Cardiac fibroblast (primary cell): Measurements from ENCODE around the gene BRD4.

ENCODE experiments used
- DNase-seq, 2 donors: peaks; one replicate each; pipeline versions ENCODE4 v3.0.0 to v3.0.0-alpha.2; 2010; ENCODE audit warnings: low read depth in 2 of 2
- H3K4me3 ChIP-seq, 2 donors: replicated peaks in 1 of 2; 1 replicate in 1 of 2; 2 replicates in 1 of 2; pipeline ENCODE4 v1.5.1; 2011; ENCODE audit warnings: low read depth in 2 of 2, low read length in 2 of 2, mild to moderate bottlenecking in 2 of 2, moderate library complexity in 1 of 2
- CTCF ChIP-seq: IDR thresholded peaks from one replicate; pipeline ENCODE4 v1.5.1; 2011; ENCODE audit warnings: low read depth, mild to moderate bottlenecking, low read length, inconsistent platforms

Gene BRD4

DNA sequence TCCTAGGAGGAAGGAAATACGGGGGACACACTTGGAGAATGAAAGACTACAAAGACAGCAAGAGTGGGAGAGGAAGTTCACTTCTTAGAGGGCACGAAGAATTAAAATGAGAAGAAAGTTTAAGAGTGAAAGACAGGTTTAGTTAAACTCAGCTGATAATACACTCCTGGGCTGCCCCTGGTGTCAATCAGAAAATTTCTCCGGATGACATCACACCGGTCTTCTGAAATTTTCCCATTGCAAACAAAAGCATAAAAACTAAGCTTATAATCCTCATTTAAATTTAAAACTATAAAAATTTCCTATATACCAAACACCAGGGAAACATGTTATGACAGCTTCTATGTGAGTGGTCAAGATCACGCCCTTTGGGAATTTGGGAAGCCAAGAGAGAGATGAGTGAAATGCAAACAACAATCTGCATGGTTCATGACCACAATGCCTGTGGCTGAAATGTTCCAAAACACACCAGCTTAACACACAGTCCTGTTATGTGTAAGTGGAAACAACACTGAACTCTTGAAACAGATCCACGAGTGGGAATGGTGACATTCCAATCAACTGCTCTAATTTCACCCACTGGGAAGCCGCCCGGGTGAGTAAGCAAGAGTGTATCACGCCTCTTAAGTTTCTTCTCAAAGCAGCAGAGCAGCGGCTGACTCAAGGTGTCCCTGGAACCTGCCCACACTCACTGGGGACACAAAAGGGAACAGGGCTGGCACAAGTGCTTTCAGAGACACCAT lies 49.0 kb downstream of the BRD4 start:
- DNase-seq: peak; percentile 55 to 69
- H3K4me3 ChIP-seq: no peak overlapping the region
- TF ChIP-seq CTCF: no peak

DNA sequence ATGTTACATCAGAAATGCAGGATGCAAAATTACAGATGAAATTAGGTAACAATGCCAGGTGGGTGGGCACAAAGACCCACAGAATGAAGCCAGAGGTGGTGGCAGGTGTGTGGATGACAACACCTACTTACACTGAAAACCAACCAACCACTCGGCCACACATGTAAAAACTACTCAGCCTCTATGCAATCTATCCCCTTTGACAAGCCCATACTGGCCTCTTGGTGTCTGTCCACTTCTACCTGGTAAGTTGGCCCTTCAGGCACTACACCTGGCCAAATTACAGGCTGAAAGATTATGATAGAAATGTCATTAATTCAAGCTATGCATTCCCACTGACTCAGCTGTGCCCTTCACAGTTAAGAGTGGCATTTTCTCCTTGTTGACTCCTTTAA lies 50.0 kb downstream of the BRD4 start:
- no peak for DNase-seq

DNA sequence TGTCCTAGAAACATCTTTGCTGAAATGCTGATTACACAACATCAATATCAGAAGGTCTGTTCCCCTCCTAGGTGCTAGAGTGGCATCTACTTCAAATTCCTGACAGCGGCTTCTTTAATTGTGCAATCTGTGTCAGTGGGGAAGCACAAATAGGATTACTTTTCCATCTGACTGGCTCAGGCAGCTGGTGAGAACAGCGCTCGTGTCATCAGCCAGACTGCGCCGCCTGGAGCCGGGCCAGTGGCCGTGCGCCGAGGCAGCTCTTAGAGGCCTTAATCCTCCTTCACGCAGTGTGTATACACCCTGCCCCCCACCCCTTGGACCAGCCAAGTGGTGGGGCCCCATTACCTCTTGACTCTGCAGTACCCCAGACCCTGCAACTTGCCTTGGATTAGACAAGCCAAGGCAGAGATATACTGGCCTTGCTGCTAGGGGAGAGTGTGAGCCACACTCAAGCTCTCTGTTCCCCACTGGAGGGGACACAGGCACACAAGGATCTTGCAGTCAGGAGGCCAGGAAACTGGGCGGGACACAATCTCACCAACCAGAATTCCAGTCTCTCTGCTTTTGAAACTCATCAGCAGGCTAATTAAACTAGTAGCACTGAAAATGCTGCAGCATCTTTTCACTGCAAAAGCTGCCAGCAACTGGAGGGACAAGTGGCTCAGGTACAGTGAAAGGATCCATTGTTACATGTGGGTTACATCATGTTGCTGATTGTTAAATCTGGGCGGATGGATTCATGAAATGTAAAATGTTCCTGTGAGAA lies 51.2 kb downstream of the BRD4 start:
- no peak overlapping the region for H3K4me3 ChIP-seq
- peak; percentile 86 to 88 for DNase-seq
- peak; percentile 25 for TF ChIP-seq CTCF

More for the DNA sequence above, 50.0 kb downstream of the BRD4 start:
- no peak for TF ChIP-seq CTCF
- no peak overlapping the region for H3K4me3 ChIP-seq

GRCh38 chr19:15280048-15280725 lies 52.2 kb downstream of the BRD4 start:
- peak in 1 of 2 donors; percentile 34 for DNase-seq
- H3K4me3 ChIP-seq: no peak overlapping the region
- TF ChIP-seq CTCF: no peak

DNA sequence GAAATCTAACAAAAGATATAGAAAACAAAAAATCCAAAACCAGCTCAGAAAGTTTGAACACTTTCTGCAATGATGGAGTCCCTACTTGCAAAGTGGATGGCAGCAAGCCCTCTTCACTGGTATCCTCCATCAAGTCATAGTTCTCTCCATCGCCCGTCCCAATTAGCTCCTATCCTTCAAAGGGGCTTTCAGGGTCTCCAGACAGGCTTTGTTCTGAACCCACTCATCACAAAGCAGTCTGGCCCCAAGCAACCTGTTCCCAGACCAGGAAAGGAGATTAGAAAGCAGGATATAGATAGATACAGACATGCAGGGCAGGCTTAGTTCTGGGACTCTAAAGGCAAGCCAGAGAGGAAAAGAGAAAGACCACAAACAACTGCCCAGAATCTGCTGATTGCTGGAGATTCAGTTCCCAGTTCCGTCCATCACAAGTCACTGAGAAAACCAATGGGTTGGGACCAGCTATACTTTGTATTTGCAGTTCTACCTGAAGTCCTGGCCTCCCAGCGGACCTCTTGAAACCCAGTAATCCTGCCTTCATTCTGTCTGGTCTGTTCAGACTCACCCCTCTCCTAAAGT lies 52.9 kb downstream of the BRD4 start:
- DNase-seq: no peak
- no peak for TF ChIP-seq CTCF
- H3K4me3 ChIP-seq: no peak overlapping the region

DNA sequence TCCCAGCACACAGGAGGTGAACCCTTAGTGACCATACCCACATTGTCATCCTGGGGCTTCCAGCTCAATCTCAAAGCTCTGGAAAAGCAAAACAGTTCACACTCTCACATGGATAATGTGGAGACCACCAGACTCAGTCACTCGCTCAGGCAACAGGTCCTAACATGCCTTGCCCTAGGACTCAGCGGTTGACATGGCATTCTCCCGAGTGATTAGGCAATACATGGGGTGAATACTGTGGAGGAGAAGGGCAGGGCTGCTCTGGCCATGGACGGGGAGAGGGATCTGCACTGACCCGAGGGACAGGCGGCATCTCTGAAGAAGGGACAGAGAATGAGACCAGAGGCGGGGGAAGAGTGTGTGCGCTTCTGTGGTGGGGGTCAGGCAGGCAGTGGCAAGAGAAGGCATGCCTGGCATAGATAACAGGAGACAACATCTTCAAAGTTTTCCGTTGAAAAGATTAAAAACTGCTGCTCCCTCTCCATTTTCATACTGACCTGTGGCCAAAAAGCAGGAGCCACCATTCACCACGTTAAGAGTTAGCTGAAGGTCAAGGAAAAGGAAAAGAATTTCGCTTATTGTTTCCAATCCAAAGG lies 55.6 kb downstream of the BRD4 start:
- H3K4me3 ChIP-seq: no peak overlapping the region

More for the DNA sequence above, 55.6 kb downstream of the BRD4 start:
- no peak for DNase-seq
- no peak for TF ChIP-seq CTCF
